ENCODE results near the gene MAP3K5.

Gene MAP3K5

GRCh38 chr6:136533487-136533886 lies 258.8 kb downstream of the MAP3K5 start:
- TF ChIP-seq Cebpa-rat (IDR thresholded peaks at IDR 0.05), result no peak
- H3K36me3 ChIP-seq, result no peaks in the 10 kb centered on the region
- no peak overlapping the region for H3K4me3 ChIP-seq
- no peaks in the 10 kb centered on the region for H4K20me1 ChIP-seq
- H3K9ac ChIP-seq, result no peak overlapping the region
- no peak overlapping the region for H3K4me2 ChIP-seq
- H3K9me3 ChIP-seq (replicated peaks in 1 of 11), result peaks cover 0 to 5% (median 0%) of the 10 kb centered on the region in 11 experiments; a peak in 1 of 22 replicates
- H3K27me3 ChIP-seq, result no peaks in the 10 kb centered on the region
- H3K27ac ChIP-seq, result no peak overlapping the region
- no peaks in the 10 kb centered on the region for H3K4me1 ChIP-seq

- no peaks in the 10 kb centered on the region for H3K4me1 ChIP-seq
- no peak overlapping the region for H3K27ac ChIP-seq
- no peak overlapping the region for H3K4me2 ChIP-seq
- H3K9me3 ChIP-seq (replicated peaks in 1 of 11), result peaks cover 0 to 5% (median 0%) of the 10 kb centered on the region in 11 experiments; a peak in 1 of 22 replicates
- no peak for TF ChIP-seq Cebpa-rat (IDR thresholded peaks at IDR 0.05)
- H4K20me1 ChIP-seq, result no peaks in the 10 kb centered on the region
- H3K27me3 ChIP-seq, result no peaks in the 10 kb centered on the region
- H3K4me3 ChIP-seq, result no peak overlapping the region
- H3K9ac ChIP-seq, result no peak overlapping the region
- H3K36me3 ChIP-seq, result no peaks in the 10 kb centered on the region
Measured at GRCh38 chr6:136532030-136532429, 260.2 kb downstream of the MAP3K5 start.

GRCh38 chr6:136529710-136530109 lies 262.6 kb downstream of the MAP3K5 start:
- no peak overlapping the region for H3K4me2 ChIP-seq
- H3K27ac ChIP-seq, result no peak overlapping the region
- H3K27me3 ChIP-seq, result no peaks in the 10 kb centered on the region
- H3K9ac ChIP-seq, result no peak overlapping the region
- no peaks in the 10 kb centered on the region for H3K36me3 ChIP-seq
- H4K20me1 ChIP-seq, result no peaks in the 10 kb centered on the region
- no peaks in the 10 kb centered on the region for H3K4me1 ChIP-seq
- H3K9me3 ChIP-seq (replicated peaks in 1 of 11), result peaks cover 0 to 5% (median 0%) of the 10 kb centered on the region in 11 experiments; a peak in 1 of 22 replicates
- H3K4me3 ChIP-seq, result no peak overlapping the region
- no peak for TF ChIP-seq Cebpa-rat (IDR thresholded peaks at IDR 0.05)

GRCh38 chr6:136528477-136528876 lies 263.8 kb downstream of the MAP3K5 start:
- H3K4me2 ChIP-seq, result no peak overlapping the region
- no peak overlapping the region for H3K4me3 ChIP-seq
- peaks cover 0 to 5% (median 0%) of the 10 kb centered on the region in 11 experiments; a peak in 1 of 22 replicates for H3K9me3 ChIP-seq (replicated peaks in 1 of 11)
- no peak overlapping the region for H3K27ac ChIP-seq
- no peaks in the 10 kb centered on the region for H3K36me3 ChIP-seq
- no peak for TF ChIP-seq Cebpa-rat (IDR thresholded peaks at IDR 0.05)
- H3K27me3 ChIP-seq, result no peaks in the 10 kb centered on the region
- no peaks in the 10 kb centered on the region for H3K4me1 ChIP-seq
- no peaks in the 10 kb centered on the region for H4K20me1 ChIP-seq
- no peak overlapping the region for H3K9ac ChIP-seq

GRCh38 chr6:136527831-136528230 lies 264.4 kb downstream of the MAP3K5 start:
- no peak overlapping the region for H3K4me3 ChIP-seq
- no peak for TF ChIP-seq Cebpa-rat (IDR thresholded peaks at IDR 0.05)
- H3K9ac ChIP-seq, result no peak overlapping the region
- no peak overlapping the region for H3K27ac ChIP-seq
- H3K27me3 ChIP-seq, result no peaks in the 10 kb centered on the region
- H3K4me1 ChIP-seq, result no peaks in the 10 kb centered on the region
- no peaks in the 10 kb centered on the region for H3K36me3 ChIP-seq
- H3K4me2 ChIP-seq, result no peak overlapping the region
- H3K9me3 ChIP-seq (replicated peaks in 1 of 11), result peaks cover 0 to 5% (median 0%) of the 10 kb centered on the region in 11 experiments; a peak in 1 of 22 replicates
- no peaks in the 10 kb centered on the region for H4K20me1 ChIP-seq

- H3K9ac ChIP-seq, result no peak overlapping the region
Measured at GRCh38 chr6:136526937-136527336, 265.3 kb downstream of the MAP3K5 start.

GRCh38 chr6:136526196-136526930 lies 265.9 kb downstream of the MAP3K5 start:
- no peak for TF ChIP-seq Cebpa-rat (IDR thresholded peaks at IDR 0.05)
- Histone ChIP-seq H3K4me3 (no peak overlapping the region), H3K4me1 (no peaks in the 10 kb centered on the region), H3K9me3 (replicated peaks in 1 of 11) (peaks cover 0 to 5% (median 0%) of the 10 kb centered on the region in 11 experiments; a peak in 1 of 22 replicates), H3K27me3 (no peaks in the 10 kb centered on the region), H3K36me3 (no peaks in the 10 kb centered on the region), H3K4me2 (no peak overlapping the region), H3K27ac (no peak overlapping the region), H3K9ac (no peak overlapping the region), H4K20me1 (no peaks in the 10 kb centered on the region)

More at GRCh38 chr6:136526937-136527336, 265.3 kb downstream of the MAP3K5 start:
- Histone ChIP-seq H3K27ac (no peak overlapping the region), H3K4me1 (no peaks in the 10 kb centered on the region), H3K4me3 (no peak overlapping the region), H3K27me3 (no peaks in the 10 kb centered on the region), H3K4me2 (no peak overlapping the region), H4K20me1 (no peaks in the 10 kb centered on the region), H3K36me3 (no peaks in the 10 kb centered on the region), H3K9me3 (replicated peaks in 1 of 11) (peaks cover 0 to 5% (median 0%) of the 10 kb centered on the region in 11 experiments; a peak in 1 of 22 replicates)
- TF ChIP-seq Cebpa-rat (IDR thresholded peaks at IDR 0.05), result no peak

GRCh38 chr6:136525586-136526195 lies 266.6 kb downstream of the MAP3K5 start:
- no peak for TF ChIP-seq Cebpa-rat (IDR thresholded peaks at IDR 0.05)
- Histone ChIP-seq H4K20me1 (no peaks in the 10 kb centered on the region), H3K9me3 (replicated peaks in 1 of 11) (peaks cover 0 to 5% (median 0%) of the 10 kb centered on the region in 11 experiments; a peak in 1 of 22 replicates), H3K27ac (no peak overlapping the region), H3K36me3 (no peaks in the 10 kb centered on the region), H3K9ac (no peak overlapping the region), H3K4me1 (no peaks in the 10 kb centered on the region), H3K4me2 (no peak overlapping the region), H3K27me3 (no peaks in the 10 kb centered on the region), H3K4me3 (no peak overlapping the region)

- no peak overlapping the region for H3K4me2 ChIP-seq
- no peaks in the 10 kb centered on the region for H3K4me1 ChIP-seq
- no peak overlapping the region for H3K27ac ChIP-seq
- no peaks in the 10 kb centered on the region for H3K36me3 ChIP-seq
- H3K9me3 ChIP-seq (replicated peaks in 1 of 11), result peaks cover 0 to 5% (median 0%) of the 10 kb centered on the region in 11 experiments; a peak in 1 of 22 replicates
- no peak for TF ChIP-seq Cebpa-rat (IDR thresholded peaks at IDR 0.05)
- H3K9ac ChIP-seq, result no peak overlapping the region
- H3K4me3 ChIP-seq, result no peak overlapping the region
- H4K20me1 ChIP-seq, result no peaks in the 10 kb centered on the region
- H3K27me3 ChIP-seq, result no peaks in the 10 kb centered on the region
Measured at GRCh38 chr6:136524936-136525413, 267.3 kb downstream of the MAP3K5 start.
